Endodermal cell (in vitro differentiated cells): ENCODE measurements around the gene ROR2. TPM values are rescaled to one million over a fixed set of nuclear protein-coding genes. Genes with fewer than 3 reads are reported as not detected.

Source experiments
- DNase-seq: peaks from one replicate; pipeline ENCODE4 v3.0.0-alpha.2; 2017
- H3K27ac ChIP-seq: 2 replicates; pipeline ENCODE4 v1.5.1; 2013; ENCODE audit warnings: mild to moderate bottlenecking, low read depth, low read length, moderate library complexity
- H3K27me3 ChIP-seq: 2 replicates; pipeline ENCODE4 v1.6.1; 2013; ENCODE audit warnings: mild to moderate bottlenecking, low read length, moderate library complexity; ENCODE audit not compliant: insufficient read depth, control insufficient read depth, poor library complexity, severe bottlenecking
- H3K36me3 ChIP-seq: 2 replicates; pipeline ENCODE4 v1.7.0; 2013; ENCODE audit warnings: mild to moderate bottlenecking, low read length, moderate library complexity; ENCODE audit not compliant: control insufficient read depth, insufficient read depth
- H3K4me1 ChIP-seq: one replicate; pipeline ENCODE4 v1.7.0; 2013; ENCODE audit warnings: low read length; ENCODE audit not compliant: control insufficient read depth, insufficient read depth
- H3K4me3 ChIP-seq: 2 replicates; pipeline ENCODE4 v1.5.1; 2013; ENCODE audit warnings: mild to moderate bottlenecking, low read length, moderate library complexity
- H3K9ac ChIP-seq: 2 replicates; pipeline ENCODE4 v1.6.1; 2013; ENCODE audit warnings: mild to moderate bottlenecking, low read length, moderate library complexity; ENCODE audit not compliant: poor library complexity, severe bottlenecking; ENCODE audit errors: extremely low read depth
- H3K9me3 ChIP-seq: 2 replicates; pipeline ENCODE4 v1.6.1; 2013; ENCODE audit warnings: mild to moderate bottlenecking, low read length, moderate library complexity; ENCODE audit not compliant: control insufficient read depth
- H3K27ac Mint-ChIP-seq: 2 replicates; pipeline ENCODE4 v1.8.0; 2020; ENCODE audit warnings: mixed read lengths
- H3K27me3 Mint-ChIP-seq: 2 replicates; pipeline ENCODE4 v1.8.0; 2021; ENCODE audit warnings: mild to moderate bottlenecking, mixed read lengths; ENCODE audit not compliant: insufficient read depth
- H3K36me3 Mint-ChIP-seq: 2 replicates; pipeline ENCODE4 v1.8.0; 2020; ENCODE audit warnings: low read depth, mixed read lengths
- H3K4me1 Mint-ChIP-seq: 2 replicates; pipeline ENCODE4 v1.8.0; 2020; ENCODE audit warnings: mixed read lengths
- H3K4me3 Mint-ChIP-seq: 2 replicates; pipeline ENCODE4 v1.8.0; 2020; ENCODE audit warnings: mild to moderate bottlenecking, moderate library complexity, mixed read lengths
- H3K9me3 Mint-ChIP-seq: 2 replicates; pipeline ENCODE4 v1.8.0; 2020; ENCODE audit warnings: mild to moderate bottlenecking, mixed read lengths
- WGBS, 2 experiments: methylation state at CpG; one replicate each; pipeline versions ENCODE4 v1.1.5 to v1.1.7; 2013; ENCODE audit warnings: missing lambda C conversion rate in 2 of 2, mixed read lengths in 1 of 2; ENCODE audit not compliant: insufficient coverage in 1 of 2, insufficient read length in 1 of 2; 5-methylcytosine and 5-hydroxymethylcytosine counted together
- total RNA-seq, 2 donors: library from RNA; stranded (reverse); fragmentation: NEBNext Ultra II Directional in 1 of 2; extraction: Animal tissue kit (Norgen Biotek cat#: 25700) in 1 of 2; gene quantifications; 2 replicates in 1 of 2; 3 replicates in 1 of 2; pipeline ENCODE4 v1.2.1, GENCODE V29; 2021
- TF ChIP-seq, protein P1 (sequence below): fragments of 200-600 bp; sonication (generic); conservative IDR thresholded peaks from 2 replicates; pipeline ENCODE4 v1.5.0; 2021; ENCODE audit warnings: antibody characterized with exemption, mild to moderate bottlenecking

The ROR2 gene
- total RNA-seq, 2 donors from 2014 or later: 104 to 160 TPM

DNA sequence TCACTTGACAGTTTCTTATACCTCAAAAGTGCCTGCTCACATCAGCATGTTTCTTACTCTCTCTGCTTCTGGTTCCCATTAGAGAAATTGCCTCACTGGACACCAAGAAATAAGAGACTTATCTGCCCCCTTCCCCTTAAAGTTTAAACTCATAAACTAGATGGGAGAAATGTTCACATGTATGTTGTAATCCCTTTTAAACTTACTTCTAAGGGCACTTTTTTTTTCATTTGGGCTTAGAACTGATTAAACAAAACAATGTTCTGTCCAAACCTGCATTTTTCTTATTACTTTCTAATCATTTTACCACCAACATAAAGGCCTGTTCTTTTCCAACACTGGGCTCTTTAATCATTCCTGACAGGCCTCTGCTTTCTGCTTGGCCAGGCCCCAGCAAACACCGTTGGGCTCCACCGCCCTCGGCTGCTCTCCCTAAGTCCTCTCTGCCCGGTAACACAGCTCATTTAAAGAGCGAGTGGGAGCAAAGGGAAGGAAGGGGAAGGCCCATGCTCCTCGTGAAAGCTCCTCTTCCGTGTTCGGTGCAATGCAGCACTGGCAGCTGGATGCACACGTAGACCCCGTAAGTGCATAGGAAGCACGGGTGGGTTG, 53.4 kb downstream of the ROR2 start:
- Histone ChIP-seq H3K4me3 (peak overlapping the region; percentile 46), H3K27ac (no peak overlapping the region)
- H3K4me3 Mint-ChIP-seq: no peak overlapping the region

DNA sequence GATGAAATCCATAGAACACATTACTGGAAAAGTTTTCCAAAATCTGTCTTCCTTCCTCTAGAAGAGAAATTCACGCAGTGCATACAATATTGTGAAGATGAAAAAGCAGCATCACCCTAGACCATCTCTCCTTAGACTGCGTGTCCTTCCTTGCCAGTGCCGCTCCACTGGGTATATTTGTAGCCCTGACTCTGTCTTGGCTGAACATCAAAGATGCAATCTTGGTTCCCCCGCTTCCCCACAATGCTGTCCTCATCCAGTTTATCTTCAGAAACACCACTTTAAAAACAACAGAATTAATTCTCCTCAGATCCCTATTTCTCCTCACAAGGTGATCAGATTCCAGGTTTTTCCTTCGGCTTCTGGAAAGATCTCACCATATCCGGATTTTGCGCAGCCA, 53.9 kb downstream of the ROR2 start:
- Mint-ChIP-seq H3K4me1 (peaks cover 75% of the 10 kb centered on the region), H3K27ac (peak overlapping the region; percentile 38), H3K27me3 (no peaks in the 10 kb centered on the region), H3K4me3 (no peak overlapping the region), H3K9me3 (no peaks in the 10 kb centered on the region), H3K36me3 (peaks cover 25% of the 10 kb centered on the region)
- peaks cover 46% of the 10 kb centered on the region for H3K4me1 ChIP-seq
- no peaks in the 10 kb centered on the region for H3K9me3 ChIP-seq
- peaks cover 52% of the 10 kb centered on the region for H3K36me3 ChIP-seq
- H3K27ac ChIP-seq: no peak overlapping the region
- no peak overlapping the region for H3K9ac ChIP-seq
- H3K27me3 ChIP-seq: no peaks in the 10 kb centered on the region
- 96% methylated on average over 5 to 7 of the region's 7 CpGs for WGBS, 2 experiments
- TF ChIP-seq, protein P1, sequence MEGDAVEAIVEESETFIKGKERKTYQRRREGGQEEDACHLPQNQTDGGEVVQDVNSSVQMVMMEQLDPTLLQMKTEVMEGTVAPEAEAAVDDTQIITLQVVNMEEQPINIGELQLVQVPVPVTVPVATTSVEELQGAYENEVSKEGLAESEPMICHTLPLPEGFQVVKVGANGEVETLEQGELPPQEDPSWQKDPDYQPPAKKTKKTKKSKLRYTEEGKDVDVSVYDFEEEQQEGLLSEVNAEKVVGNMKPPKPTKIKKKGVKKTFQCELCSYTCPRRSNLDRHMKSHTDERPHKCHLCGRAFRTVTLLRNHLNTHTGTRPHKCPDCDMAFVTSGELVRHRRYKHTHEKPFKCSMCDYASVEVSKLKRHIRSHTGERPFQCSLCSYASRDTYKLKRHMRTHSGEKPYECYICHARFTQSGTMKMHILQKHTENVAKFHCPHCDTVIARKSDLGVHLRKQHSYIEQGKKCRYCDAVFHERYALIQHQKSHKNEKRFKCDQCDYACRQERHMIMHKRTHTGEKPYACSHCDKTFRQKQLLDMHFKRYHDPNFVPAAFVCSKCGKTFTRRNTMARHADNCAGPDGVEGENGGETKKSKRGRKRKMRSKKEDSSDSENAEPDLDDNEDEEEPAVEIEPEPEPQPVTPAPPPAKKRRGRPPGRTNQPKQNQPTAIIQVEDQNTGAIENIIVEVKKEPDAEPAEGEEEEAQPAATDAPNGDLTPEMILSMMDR: no peak
- H3K4me3 ChIP-seq: peak overlapping the region; percentile 46
- DNase-seq: no peak

More for the DNA sequence above, 53.4 kb downstream of the ROR2 start:
- H3K36me3 Mint-ChIP-seq: peaks cover 25% of the 10 kb centered on the region
- Histone ChIP-seq H3K4me1 (peaks cover 47% of the 10 kb centered on the region), H3K9ac (no peak overlapping the region), H3K27me3 (no peaks in the 10 kb centered on the region), H3K9me3 (no peaks in the 10 kb centered on the region), H3K36me3 (peaks cover 52% of the 10 kb centered on the region)
- WGBS, 2 experiments: 74 to 97% methylated on average over 5 to 11 of the region's 11 CpGs
- H3K27me3 Mint-ChIP-seq: no peaks in the 10 kb centered on the region
- H3K9me3 Mint-ChIP-seq: no peaks in the 10 kb centered on the region
- peaks cover 77% of the 10 kb centered on the region for H3K4me1 Mint-ChIP-seq
- no peak for DNase-seq
- H3K27ac Mint-ChIP-seq: peak overlapping the region; percentile 63
- TF ChIP-seq, protein P1: no peak

DNA sequence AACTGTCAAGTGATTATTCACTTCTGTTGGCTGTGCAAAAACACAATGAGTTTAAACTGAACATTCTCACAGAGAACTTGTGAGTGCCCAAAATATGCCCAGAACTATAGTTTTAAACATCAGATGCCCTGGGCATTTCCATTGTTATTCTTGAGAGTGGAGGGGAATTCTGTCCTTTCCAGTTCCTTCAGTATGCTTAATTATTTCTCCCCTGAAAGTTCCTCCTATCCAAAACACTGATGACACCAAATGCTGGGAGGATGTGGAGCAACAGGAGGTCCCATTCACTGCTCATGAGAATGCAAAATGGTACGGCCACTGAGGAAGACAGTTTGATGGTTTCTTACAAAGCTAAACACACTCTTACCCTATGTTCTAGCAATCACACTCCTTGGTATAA, 55.5 kb downstream of the ROR2 start:
- Histone ChIP-seq H3K4me1 (peaks cover 48% of the 10 kb centered on the region), H3K4me3 (no peak overlapping the region), H3K9me3 (no peaks in the 10 kb centered on the region), H3K9ac (no peak overlapping the region), H3K27me3 (no peaks in the 10 kb centered on the region), H3K36me3 (peaks cover 67% of the 10 kb centered on the region), H3K27ac (no peak overlapping the region)
- H3K27me3 Mint-ChIP-seq: no peaks in the 10 kb centered on the region
- WGBS, 2 experiments: 92% methylated on average over 1 of the region's 1 CpG; no CpG with 5 or more reads in 1 of the 2 experiments
- H3K4me3 Mint-ChIP-seq: no peak overlapping the region
- H3K4me1 Mint-ChIP-seq: peaks cover 76% of the 10 kb centered on the region
- no peak overlapping the region for H3K27ac Mint-ChIP-seq
- TF ChIP-seq, protein P1: no peak
- peaks cover 25% of the 10 kb centered on the region for H3K36me3 Mint-ChIP-seq
- no peak for DNase-seq
- H3K9me3 Mint-ChIP-seq: no peaks in the 10 kb centered on the region
